ENCODE results near the gene PLCL2. TPM values are rescaled to one million over a fixed set of nuclear protein-coding genes. Genes with fewer than 3 reads are reported as not detected.
A peak's percentile ranks its signal among the peaks of the same experiment; 100 is the strongest.

Gene PLCL2
- total RNA-seq, 2 donors from 2014 or later, result 17.8 to 20.5 TPM

GRCh38 chr3:16855497-16855896 is 29.3 kb upstream of the PLCL2 start:
- ATAC-seq (no peak), DNase-seq (ENCODE audit: low spot score in 2 of 2) (no peak)
- no peak overlapping the region for H3K27ac Mint-ChIP-seq
- peaks cover 0 to 3% of the 10 kb centered on the region in 2 donors for H3K36me3 Mint-ChIP-seq
- peaks cover 0 to 4% of the 10 kb centered on the region in 2 donors for H3K9me3 Mint-ChIP-seq

GRCh38 chr3:16860234-16860633 is 24.5 kb upstream of the PLCL2 start:
- no peak for DNase-seq (ENCODE audit: low spot score in 2 of 2)
- Mint-ChIP-seq H3K27ac (no peak overlapping the region), H3K36me3 (no peaks in the 10 kb centered on the region), H3K9me3 (no peaks in the 10 kb centered on the region)
- ATAC-seq, result no peak

- ATAC-seq (no peak), DNase-seq (ENCODE audit: low spot score in 2 of 2) (no peak)
- Mint-ChIP-seq H3K9me3 (no peaks in the 10 kb centered on the region), H3K27ac (no peak overlapping the region), H3K36me3 (no peaks in the 10 kb centered on the region)
These were observed 23.3 kb upstream of the PLCL2 start for GRCh38 chr3:16861432-16861831.

- no peak for DNase-seq (ENCODE audit: low spot score in 2 of 2)
- Mint-ChIP-seq H3K9me3 (no peaks in the 10 kb centered on the region), H3K36me3 (no peaks in the 10 kb centered on the region), H3K27ac (no peak overlapping the region)
- ATAC-seq, result peak in 1 of 2 donors; percentile 69
These were observed 20.0 kb upstream of the PLCL2 start for GRCh38 chr3:16864610-16865313.

- no peak for DNase-seq (ENCODE audit: low spot score in 2 of 2)
- Mint-ChIP-seq H3K9me3 (no peaks in the 10 kb centered on the region), H3K36me3 (no peaks in the 10 kb centered on the region), H3K27ac (no peak overlapping the region)
- ATAC-seq, result no peak
These were observed 19.4 kb upstream of the PLCL2 start for GRCh38 chr3:16865335-16865734.

GRCh38 chr3:16866571-16866970 is 18.2 kb upstream of the PLCL2 start:
- no peak for DNase-seq (ENCODE audit: low spot score in 2 of 2)
- ATAC-seq, result peak in 1 of 2 donors; percentile 45
- Mint-ChIP-seq H3K36me3 (no peaks in the 10 kb centered on the region), H3K27ac (no peak overlapping the region), H3K9me3 (no peaks in the 10 kb centered on the region)

- ATAC-seq (no peak), DNase-seq (ENCODE audit: low spot score in 2 of 2) (no peak)
- Mint-ChIP-seq H3K9me3 (no peaks in the 10 kb centered on the region), H3K27ac (no peak overlapping the region), H3K36me3 (no peaks in the 10 kb centered on the region)
These were observed 16.2 kb upstream of the PLCL2 start for GRCh38 chr3:16868513-16868912.

- Mint-ChIP-seq H3K36me3 (no peaks in the 10 kb centered on the region), H3K27ac (no peak overlapping the region), H3K9me3 (no peaks in the 10 kb centered on the region)
- ATAC-seq (no peak), DNase-seq (ENCODE audit: low spot score in 2 of 2) (no peak)
These were observed 15.3 kb upstream of the PLCL2 start for GRCh38 chr3:16869261-16870005.

GRCh38 chr3:16871915-16872842 is 12.6 kb upstream of the PLCL2 start:
- DNase-seq (ENCODE audit: low spot score in 2 of 2) (no peak), ATAC-seq (no peak)
- no peaks in the 10 kb centered on the region for H3K36me3 Mint-ChIP-seq
- H3K9me3 Mint-ChIP-seq, result no peaks in the 10 kb centered on the region
- no peak overlapping the region for H3K27ac Mint-ChIP-seq

GRCh38 chr3:16873872-16874271 is 10.9 kb upstream of the PLCL2 start:
- Mint-ChIP-seq H3K27ac (no peak overlapping the region), H3K36me3 (peaks cover 0 to 7% of the 10 kb centered on the region in 2 donors), H3K9me3 (peaks cover 0 to 9% of the 10 kb centered on the region in 2 donors)
- ATAC-seq (no peak), DNase-seq (ENCODE audit: low spot score in 2 of 2) (no peak)

- peaks cover 0 to 7% of the 10 kb centered on the region in 2 donors for H3K36me3 Mint-ChIP-seq
- no peak for DNase-seq (ENCODE audit: low spot score in 2 of 2)
- ATAC-seq, result no peak
- H3K9me3 Mint-ChIP-seq, result peaks cover 0 to 9% of the 10 kb centered on the region in 2 donors
- H3K27ac Mint-ChIP-seq, result no peak overlapping the region
These were observed 8.7 kb upstream of the PLCL2 start for GRCh38 chr3:16875876-16876550.

GRCh38 chr3:16877505-16877904 is 7.2 kb upstream of the PLCL2 start:
- no peak for ATAC-seq
- H3K9me3 Mint-ChIP-seq, result peaks cover 0 to 9% of the 10 kb centered on the region in 2 donors
- peaks cover 0 to 7% of the 10 kb centered on the region in 2 donors for H3K36me3 Mint-ChIP-seq
- no peak for DNase-seq (ENCODE audit: low spot score in 2 of 2)
- H3K27ac Mint-ChIP-seq, result no peak overlapping the region

GRCh38 chr3:16877911-16878310 is 6.8 kb upstream of the PLCL2 start:
- Mint-ChIP-seq H3K27ac (no peak overlapping the region), H3K9me3 (peaks cover 0 to 9% of the 10 kb centered on the region in 2 donors), H3K36me3 (peaks cover 0 to 7% of the 10 kb centered on the region in 2 donors)
- ATAC-seq (no peak), DNase-seq (ENCODE audit: low spot score in 2 of 2) (no peak)

GRCh38 chr3:16881896-16882630 is 2.7 kb upstream of the PLCL2 start:
- ATAC-seq (no peak), DNase-seq (ENCODE audit: low spot score in 2 of 2) (no peak)
- Mint-ChIP-seq H3K27ac (no peak overlapping the region), H3K9me3 (peaks cover 0 to 9% of the 10 kb centered on the region in 2 donors), H3K36me3 (peaks cover 9 to 22% of the 10 kb centered on the region in 2 donors)

GRCh38 chr3:16883057-16883722 is 1.6 kb upstream of the PLCL2 start:
- ATAC-seq, result no peak
- peak overlapping the region in 1 of 2 donors; percentile 88 for H3K27ac Mint-ChIP-seq
- DNase-seq (ENCODE audit: low spot score in 2 of 2), result no peak
- H3K9me3 Mint-ChIP-seq, result peaks cover 0 to 3% of the 10 kb centered on the region in 2 donors
- H3K36me3 Mint-ChIP-seq, result peaks cover 9 to 16% of the 10 kb centered on the region in 2 donors

All from activated naive CD4-positive, alpha-beta T cell treated with anti-CD3 and anti-CD28 coated beads, Interleukin-2, amount 50 U/mL, for 72 hours (primary cell).